ENCODE measurements around the gene MTG1.

- TF ChIP-seq EP300 (IDR thresholded peaks at IDR 0.05) = no peak
- TF ChIP-seq CTCF (IDR thresholded peaks at IDR 0.05) = no peak
These were observed 16.1 kb upstream of the MTG1 start for GRCh38 chr10:133377818-133378250.
